HG02588 (cell line): ENCODE measurements around the gene CLDN22.

Experiments
- ATAC-seq: cut with Tn5 transposase; IDR thresholded peaks from one replicate; pipeline ENCODE4 v1.9.1; 2021; ENCODE audit warnings: mild to moderate bottlenecking, moderate library complexity; ENCODE audit not compliant: unreplicated experiment

Gene CLDN22

GRCh38 chr4:183320211-183321059 is at the start of gene CLDN22:
Gene CLDN22 (minus strand): TSS chr4:183320276. CDS start chr4:183320218, 58 bp downstream.
- ATAC-seq, result no peak

- no peak for ATAC-seq
Measured at GRCh38 chr4:183369073-183369472, 49.0 kb upstream of the CLDN22 start.

DNA sequence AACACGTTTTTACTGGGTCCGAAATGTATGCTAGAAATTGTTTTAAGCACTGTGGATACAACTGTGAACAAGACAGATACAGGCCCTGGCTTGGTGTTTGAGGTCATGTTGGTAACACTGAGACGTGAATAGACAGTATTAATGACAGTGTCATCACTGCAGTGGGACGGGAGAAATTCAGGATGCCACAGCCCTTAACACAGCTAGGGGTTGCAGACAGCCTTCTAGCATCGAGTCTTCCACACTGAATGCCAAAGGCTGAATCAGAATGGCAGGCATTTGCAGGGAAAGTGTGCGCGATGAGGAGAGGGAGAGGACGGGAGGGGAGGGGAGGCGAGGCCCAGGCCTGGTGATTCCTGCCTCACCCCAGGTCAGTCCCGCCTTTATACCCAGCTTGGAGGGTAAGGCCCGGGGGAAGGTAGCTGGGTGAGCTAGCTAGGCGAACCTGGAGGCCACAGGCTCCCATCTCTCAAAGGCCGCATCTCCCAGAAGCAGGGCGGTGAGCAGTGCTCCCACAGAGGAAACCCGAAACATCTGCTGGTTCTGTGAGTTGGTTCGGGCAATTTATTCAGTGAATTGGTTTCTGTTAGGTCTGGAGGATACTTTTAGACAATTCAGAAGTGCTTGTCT is 46.2 kb upstream of the CLDN22 start:
- no peak for ATAC-seq

- no peak for ATAC-seq
Measured at GRCh38 chr4:183364025-183364424, 43.9 kb upstream of the CLDN22 start.

DNA sequence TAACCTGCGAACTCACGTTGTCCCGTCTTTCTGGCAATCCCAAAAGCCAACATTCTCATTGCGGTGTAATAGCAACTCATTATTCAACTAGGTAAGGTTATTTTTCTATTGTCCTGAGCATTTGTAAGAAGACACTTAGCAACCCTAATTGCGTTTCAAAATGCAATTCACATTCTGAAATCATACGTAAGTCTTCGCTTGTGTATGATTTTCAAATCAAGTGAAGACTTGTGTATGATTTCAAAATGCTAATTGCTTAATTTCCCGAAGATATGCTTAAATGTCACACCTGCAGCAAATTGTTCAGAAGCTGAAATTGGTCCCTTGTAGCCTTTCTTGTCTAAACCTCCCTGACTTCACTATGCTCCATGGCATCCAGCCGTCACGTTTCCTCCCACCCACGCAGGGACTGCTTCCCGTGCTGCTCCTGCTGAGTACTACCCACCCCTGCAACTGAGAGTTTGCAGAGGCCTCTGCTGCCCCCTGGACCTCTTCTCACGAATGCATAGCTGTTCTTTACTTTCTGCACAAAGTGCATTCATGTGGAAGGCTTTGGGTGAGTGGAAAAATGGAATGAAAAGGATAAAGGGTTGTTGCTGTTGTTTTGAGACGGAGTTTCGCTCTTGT is 43.0 kb upstream of the CLDN22 start:
- ATAC-seq, result no peak

DNA sequence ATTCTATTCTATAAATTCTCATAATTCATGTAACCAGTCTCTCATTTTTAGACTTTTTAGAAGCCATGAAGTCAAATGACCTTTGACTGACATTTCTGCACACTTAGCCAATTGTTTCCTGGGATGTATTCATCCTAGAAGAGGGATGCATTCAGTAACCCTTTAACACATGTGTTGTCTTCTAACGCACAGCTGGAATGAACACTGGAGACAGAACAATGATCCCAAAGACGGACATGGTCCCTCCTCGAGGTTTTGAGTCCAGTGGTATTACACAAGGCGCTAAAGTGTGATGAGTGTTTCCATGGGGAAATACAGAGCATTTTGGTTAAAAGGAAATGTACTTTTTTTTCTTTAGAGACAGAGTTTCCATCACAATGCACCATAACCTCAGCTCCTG is 42.0 kb upstream of the CLDN22 start:
- ATAC-seq, result no peak

GRCh38 chr4:183360161-183360919 is 40.3 kb upstream of the CLDN22 start:
- no peak for ATAC-seq

- ATAC-seq, result no peak
Measured at GRCh38 chr4:183358215-183358755, 38.2 kb upstream of the CLDN22 start.

DNA sequence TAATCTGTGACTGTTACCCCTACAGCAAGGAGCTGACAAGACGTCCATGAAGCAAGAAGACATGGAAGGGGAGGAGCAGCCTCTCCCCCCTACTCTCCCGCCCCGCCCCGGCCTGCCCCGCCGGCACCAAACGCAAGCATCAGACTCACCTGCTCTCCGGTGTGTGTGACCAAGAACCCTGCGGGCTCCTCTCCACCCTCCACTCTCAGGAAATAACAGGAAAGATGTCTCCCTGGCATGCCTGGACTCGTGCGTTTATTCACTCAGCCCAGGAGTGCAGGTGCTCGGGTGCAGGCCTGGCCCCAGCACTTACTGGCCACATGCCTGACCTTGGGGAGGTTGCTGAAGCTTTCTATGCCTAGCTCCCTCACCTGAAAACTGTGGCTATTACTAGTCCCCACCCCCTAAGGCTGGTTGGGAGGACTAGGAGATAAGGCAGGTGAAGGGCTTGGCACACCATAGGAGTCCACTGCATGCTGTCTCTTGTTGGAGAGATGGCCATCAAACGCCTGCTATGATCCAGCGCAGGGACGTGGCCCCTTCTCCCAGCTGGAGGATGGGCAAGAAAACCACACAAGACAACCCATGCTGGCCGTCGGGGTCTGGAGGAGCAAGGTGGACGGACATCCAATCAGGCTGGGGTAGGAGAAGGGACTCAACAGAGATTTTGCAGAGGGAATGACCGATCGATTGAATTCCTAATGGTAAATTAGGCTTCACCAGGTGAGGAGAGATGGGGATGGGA is 37.0 kb upstream of the CLDN22 start:
- ATAC-seq, result no peak

DNA sequence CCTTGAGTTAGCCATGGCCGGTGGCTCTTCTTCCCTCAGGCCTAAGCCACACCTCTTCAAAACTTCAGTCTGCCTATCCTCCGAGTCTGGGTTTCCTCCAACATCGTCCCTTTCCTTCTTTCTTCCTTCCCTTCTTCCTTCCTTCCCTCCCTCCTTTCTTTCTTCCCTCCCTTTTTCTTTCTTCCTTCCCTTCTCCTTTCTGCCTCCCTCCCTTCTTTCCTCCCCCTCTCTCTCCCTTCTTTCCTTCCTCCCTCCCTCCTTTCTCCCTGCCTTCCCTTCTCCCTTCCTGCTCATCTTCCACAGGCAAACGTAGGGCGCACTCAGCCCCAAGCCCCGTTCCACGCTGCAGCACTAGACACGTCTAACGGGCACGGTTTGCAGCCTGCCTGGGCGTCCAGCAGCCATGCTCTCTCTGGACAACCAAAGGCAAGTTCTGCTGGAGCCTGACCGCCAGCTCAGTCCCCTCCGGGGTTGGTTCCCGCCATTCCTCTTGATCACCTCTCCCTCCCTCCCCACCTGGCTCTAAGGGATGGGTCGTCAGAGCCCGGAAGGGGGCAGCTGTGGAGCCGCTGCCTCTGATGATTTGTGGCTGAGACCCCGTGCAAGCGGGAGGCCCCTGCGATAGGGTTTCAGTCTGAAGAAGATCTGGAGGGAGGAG is 36.2 kb upstream of the CLDN22 start:
- ATAC-seq, result no peak

- ATAC-seq, result no peak
Measured at GRCh38 chr4:183355405-183355804, 35.3 kb upstream of the CLDN22 start.

- ATAC-seq, result no peak
Measured at GRCh38 chr4:183354219-183354618, 34.1 kb upstream of the CLDN22 start.

DNA sequence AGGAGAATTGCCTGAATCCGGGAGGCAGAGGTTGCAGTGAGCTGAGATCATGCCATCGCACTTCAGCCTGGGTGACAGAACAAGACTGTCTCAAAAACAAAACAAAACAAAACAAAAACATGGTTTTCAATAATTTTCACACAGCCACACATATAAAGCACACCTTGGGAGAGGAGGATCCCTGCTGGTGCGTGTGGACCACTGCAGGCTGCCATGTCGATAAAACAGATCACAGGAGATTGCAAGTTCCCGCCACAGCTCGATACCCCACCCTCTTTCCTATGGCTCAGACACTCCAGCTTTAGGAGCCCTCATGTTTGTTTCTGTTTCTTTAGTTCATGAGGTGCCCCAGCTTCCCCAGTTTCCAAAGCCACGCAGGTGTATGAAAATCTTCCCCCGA is 33.5 kb upstream of the CLDN22 start:
- ATAC-seq, result no peak

DNA sequence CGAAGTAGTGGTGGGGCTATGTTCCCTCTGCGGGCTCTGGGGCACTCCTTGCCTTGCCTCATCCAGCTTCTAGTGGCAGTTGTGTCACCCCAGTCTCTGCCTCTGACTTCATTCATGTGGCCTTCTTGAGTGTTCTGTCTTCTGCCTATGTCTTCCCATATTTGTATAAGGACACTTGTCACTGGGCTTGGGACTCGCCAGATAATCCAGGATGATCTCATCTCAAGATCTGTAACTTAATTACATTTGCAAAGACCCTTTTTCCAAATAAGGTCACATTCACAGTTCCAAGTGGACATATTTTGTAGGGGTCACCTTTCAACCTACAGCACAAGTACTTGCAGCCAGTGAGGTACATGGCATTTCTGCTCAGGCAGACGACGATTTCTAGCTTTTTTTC is 32.5 kb upstream of the CLDN22 start:
- ATAC-seq, result no peak

DNA sequence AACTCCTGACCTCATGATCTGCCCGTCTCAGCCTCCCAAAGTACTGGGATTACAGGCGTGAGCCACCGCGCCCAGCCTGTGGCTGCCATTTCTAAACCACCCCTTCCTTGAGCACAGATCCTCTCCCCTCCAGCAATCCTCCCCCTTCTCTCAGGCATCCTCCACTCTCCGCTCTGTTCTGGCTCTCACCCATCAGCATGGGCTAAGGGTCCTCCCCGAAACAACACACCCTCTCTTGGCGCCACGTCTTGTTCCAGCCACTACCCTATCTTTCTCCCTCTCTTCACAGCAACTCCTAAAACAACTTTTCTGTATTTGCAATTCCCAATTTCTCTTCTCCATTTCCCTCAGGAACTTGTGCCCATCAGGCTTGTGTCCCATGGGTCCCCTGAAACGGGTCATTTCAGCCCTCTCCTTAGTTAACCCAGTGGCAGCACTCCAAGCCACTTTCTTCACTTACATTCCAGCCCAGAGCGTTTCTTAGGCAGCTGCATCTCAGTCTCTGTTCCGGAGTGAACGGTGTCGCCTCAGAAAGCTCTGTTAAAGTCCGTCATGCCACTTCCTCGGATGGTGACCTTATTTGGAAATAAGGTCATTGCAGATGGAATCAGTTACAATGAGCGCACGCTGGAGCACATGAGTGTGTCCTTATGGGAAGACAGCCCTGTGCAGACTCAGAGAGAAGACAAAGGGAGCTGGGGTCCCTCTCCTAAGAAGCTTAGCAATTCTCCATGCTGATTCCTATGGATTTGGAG is 30.4 kb upstream of the CLDN22 start:
- no peak for ATAC-seq

GRCh38 chr4:183349673-183350072 is 29.6 kb upstream of the CLDN22 start:
- no peak for ATAC-seq

DNA sequence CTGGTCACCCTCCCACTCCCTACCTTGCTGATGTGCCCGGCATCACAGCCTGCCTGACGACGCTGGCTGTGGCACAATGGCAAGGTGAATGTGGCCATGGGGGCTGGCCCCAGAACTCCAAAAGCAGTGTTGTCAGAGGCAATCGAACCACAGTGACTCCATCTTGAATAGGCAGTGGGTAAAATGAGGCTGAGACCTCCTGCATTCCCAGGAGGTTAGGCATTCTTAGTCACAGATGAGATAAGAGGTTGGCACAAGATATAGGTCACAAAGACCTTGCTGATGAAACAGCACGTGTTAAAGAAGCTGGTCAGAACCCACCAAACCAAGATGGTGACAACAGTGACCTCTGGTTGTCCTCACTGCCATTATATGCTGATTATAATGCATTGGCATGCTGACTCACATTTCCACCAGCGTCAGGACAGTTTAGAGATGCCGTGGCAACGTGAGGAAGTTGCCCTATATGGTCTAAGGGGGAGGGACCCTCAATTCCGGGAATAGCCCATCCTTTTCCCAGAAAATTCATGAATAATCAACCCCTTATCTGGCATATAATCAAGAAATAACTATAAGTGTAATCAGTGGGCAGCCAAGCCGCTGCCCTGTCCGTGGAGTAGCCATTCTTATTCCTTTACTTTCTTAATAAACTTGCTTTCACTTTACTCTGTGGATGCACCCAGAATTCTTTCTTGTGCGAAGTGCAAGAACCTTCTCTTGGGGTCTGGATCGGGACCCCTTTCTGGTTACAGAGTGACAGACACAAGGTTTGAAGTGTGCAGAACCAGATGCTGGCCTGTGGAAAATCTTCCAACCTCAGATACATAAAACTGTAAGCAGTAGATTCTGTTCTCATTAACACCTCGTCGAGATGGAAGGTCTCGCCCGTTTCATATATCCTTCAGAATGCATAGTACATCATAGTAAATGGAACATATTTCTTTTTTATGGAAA is 28.9 kb upstream of the CLDN22 start:
- no peak for ATAC-seq

DNA sequence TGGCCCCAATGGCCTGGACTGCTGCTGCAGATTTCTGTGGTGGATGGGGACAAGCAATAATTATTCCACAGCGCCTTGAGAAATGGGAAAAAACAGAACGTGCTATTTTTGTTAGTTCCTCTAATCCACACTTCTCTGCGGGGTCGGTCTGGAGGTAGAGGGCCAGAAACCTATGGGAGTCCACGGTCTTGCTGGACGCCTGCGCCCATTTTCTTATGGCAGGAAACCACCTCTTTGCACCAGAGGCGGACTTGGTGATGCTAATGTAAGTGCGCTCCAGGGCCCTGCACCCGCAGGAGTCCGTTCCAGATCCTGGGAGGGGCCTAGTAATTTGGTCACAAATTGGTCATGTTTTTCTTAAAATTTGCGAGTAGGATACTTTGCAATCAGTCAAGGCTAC is 28.1 kb upstream of the CLDN22 start:
- ATAC-seq, result no peak
